ENCODE data around the gene GCNA. TPM values are rescaled to one million over a fixed set of nuclear protein-coding genes. Genes with fewer than 3 reads are reported as not detected.

The GCNA gene
- polyA plus RNA-seq, 2 of the 4 experiments (the other 2 are of a cell fraction) = 1.4 to 1.7 TPM

DNA sequence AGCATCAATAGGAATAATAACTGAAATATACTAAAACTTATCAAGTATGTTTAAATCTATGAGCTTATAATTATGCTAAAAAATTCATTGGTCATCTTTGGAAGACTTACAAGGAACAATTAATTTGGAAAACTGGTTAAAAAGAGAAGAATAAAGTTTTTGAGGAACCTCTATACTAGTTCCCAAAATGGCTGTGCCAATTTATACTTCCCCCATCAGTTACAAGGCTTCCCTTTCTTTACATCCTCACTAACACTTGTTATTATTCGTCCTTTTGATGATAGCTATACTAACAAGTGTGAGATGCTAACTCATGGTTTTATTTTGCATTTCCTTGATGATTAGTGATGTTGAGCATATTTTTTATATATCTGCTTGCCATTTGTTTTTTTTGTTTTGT is 28.3 kb upstream of the GCNA start:
- FAIRE-seq (peak; percentile 18), ATAC-seq (no peak), DNase-seq (ENCODE audit: low read depth in 1 of 2, low spot score in 1 of 2) (no peak)
- no peak overlapping the region for H3K4me3 ChIP-seq
- H3K4me2 ChIP-seq = no peak overlapping the region
- WGBS (ENCODE audit: missing lambda C conversion rate) = 95% methylated on average over 1 of the region's 1 CpG
- CTCF ChIA-PET = interaction anchor here (1.0 to 1.8 kb wide), 2 partner anchors 14 to 17 kb away, joined by 3 to 6 read pairs; partner anchors contain the start of gene OGT
- no peaks in the 10 kb centered on the region for H3K9me3 ChIP-seq
- peaks cover 9% of the 10 kb centered on the region; the same call in 2 of the 3 replicates for H3K4me1 ChIP-seq
- POLR2A ChIA-PET = no interaction called here
- TF ChIP-seq CHD4 (IDR thresholded peaks at IDR 0.05; ENCODE audit: borderline replicate concordance) (no peak), FOSB (CRISPR knock-in tag; IDR thresholded peaks at IDR 0.05) (no peak), ESRRA (IDR thresholded peaks at IDR 0.05; ENCODE audit: borderline replicate concordance, low read length) (no peak), GATA3 (IDR thresholded peaks at IDR 0.05; ENCODE audit: borderline replicate concordance) (no peak), CBX2 (IDR thresholded peaks at IDR 0.05; ENCODE audit: borderline replicate concordance, low read depth) (no peak), TFCP2L1 (CRISPR knock-in tag; IDR thresholded peaks at IDR 0.05) (no peak), CHD2 (IDR thresholded peaks at IDR 0.05; ENCODE audit: low read length, partially characterized antibody) (no peak)
- TF ChIP-seq, protein P1, sequence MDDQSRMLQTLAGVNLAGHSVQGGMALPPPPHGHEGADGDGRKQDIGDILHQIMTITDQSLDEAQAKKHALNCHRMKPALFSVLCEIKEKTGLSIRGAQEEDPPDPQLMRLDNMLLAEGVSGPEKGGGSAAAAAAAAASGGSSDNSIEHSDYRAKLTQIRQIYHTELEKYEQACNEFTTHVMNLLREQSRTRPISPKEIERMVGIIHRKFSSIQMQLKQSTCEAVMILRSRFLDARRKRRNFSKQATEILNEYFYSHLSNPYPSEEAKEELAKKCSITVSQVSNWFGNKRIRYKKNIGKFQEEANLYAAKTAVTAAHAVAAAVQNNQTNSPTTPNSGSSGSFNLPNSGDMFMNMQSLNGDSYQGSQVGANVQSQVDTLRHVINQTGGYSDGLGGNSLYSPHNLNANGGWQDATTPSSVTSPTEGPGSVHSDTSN (IDR thresholded peaks at IDR 0.05) = no peak
- TF ChIP-seq, protein P2, sequence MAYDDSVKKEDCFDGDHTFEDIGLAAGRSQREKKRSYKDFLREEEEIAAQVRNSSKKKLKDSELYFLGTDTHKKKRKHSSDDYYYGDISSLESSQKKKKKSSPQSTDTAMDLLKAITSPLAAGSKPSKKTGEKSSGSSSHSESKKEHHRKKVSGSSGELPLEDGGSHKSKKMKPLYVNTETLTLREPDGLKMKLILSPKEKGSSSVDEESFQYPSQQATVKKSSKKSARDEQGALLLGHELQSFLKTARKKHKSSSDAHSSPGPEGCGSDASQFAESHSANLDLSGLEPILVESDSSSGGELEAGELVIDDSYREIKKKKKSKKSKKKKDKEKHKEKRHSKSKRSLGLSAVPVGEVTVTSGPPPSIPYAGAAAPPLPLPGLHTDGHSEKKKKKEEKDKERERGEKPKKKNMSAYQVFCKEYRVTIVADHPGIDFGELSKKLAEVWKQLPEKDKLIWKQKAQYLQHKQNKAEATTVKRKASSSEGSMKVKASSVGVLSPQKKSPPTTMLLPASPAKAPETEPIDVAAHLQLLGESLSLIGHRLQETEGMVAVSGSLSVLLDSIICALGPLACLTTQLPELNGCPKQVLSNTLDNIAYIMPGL (CRISPR knock-in tag; IDR thresholded peaks at IDR 0.05; ENCODE audit: borderline replicate concordance) = no peak
- no peak overlapping the region for H3K27ac ChIP-seq

DNA sequence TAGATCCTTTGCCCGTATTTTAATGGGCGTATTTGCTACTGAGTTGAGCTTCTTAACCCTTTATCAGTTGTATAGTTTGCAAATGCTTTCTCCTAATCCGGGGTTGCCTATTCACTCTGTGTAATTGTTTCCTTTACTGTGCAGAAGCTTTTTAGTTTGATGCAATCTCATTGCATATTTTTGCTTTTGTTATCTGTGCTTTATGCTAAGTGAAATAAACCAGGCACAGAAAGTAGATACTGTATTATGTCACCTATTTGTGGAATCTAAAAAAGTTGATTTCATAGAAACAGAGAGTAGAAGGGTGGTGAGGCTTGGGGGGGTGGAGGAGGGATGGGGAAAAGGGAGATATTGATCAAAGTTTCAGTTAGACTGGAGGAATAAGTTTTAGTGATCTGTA is 27.7 kb upstream of the GCNA start:
- Histone ChIP-seq H3K27ac (no peak overlapping the region), H3K4me3 (no peak overlapping the region), H3K4me1 (peaks cover 8% of the 10 kb centered on the region), H3K9me3 (no peaks in the 10 kb centered on the region), H3K4me2 (no peak overlapping the region)
- no peak for FAIRE-seq
- no peak for DNase-seq (ENCODE audit: low read depth in 1 of 2, low spot score in 1 of 2)
- ATAC-seq = no peak
- ChIA-PET POLR2A (no interaction called here), CTCF (interaction anchor here (0.7 to 1.8 kb wide), 3 partner anchors 11 to 17 kb away, joined by 3 to 6 read pairs (median 3); partner anchors contain the start of gene OGT)
- no peak for TF ChIP-seq RNF2 (IDR thresholded peaks at IDR 0.05; ENCODE audit: borderline replicate concordance, low read depth)
- no peak for TF ChIP-seq SMC3 (IDR thresholded peaks at IDR 0.05)
- TF ChIP-seq HEYL (CRISPR knock-in tag; IDR thresholded peaks at IDR 0.05) = no peak
- TF ChIP-seq NR3C1 (IDR thresholded peaks at IDR 0.05) = no peak
- TF ChIP-seq, protein P3, sequence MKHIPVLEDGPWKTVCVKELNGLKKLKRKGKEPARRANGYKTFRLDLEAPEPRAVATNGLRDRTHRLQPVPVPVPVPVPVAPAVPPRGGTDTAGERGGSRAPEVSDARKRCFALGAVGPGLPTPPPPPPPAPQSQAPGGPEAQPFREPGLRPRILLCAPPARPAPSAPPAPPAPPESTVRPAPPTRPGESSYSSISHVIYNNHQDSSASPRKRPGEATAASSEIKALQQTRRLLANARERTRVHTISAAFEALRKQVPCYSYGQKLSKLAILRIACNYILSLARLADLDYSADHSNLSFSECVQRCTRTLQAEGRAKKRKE (CRISPR knock-in tag; IDR thresholded peaks at IDR 0.05; ENCODE audit: low read depth) = no peak
- no peak for TF ChIP-seq MYC (IDR thresholded peaks at IDR 0.05; ENCODE audit: borderline replicate concordance, low read length)
- no peak for TF ChIP-seq EHF (CRISPR knock-in tag; IDR thresholded peaks at IDR 0.05)
- TF ChIP-seq, protein P4, sequence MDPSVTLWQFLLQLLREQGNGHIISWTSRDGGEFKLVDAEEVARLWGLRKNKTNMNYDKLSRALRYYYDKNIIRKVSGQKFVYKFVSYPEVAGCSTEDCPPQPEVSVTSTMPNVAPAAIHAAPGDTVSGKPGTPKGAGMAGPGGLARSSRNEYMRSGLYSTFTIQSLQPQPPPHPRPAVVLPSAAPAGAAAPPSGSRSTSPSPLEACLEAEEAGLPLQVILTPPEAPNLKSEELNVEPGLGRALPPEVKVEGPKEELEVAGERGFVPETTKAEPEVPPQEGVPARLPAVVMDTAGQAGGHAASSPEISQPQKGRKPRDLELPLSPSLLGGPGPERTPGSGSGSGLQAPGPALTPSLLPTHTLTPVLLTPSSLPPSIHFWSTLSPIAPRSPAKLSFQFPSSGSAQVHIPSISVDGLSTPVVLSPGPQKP (IDR thresholded peaks at IDR 0.05; ENCODE audit: low read depth, low read length) = no peak
- TF ChIP-seq JUNB (IDR thresholded peaks at IDR 0.05) = no peak
- TF ChIP-seq HOXB13 (CRISPR knock-in tag; IDR thresholded peaks at IDR 0.05; ENCODE audit: low read depth) = no peak
- no peak for TF ChIP-seq RARB (CRISPR knock-in tag; IDR thresholded peaks at IDR 0.05)
- TF ChIP-seq MAZ (IDR thresholded peaks at IDR 0.05; ENCODE audit: borderline replicate concordance, low read depth, low read length) = no peak
- TF ChIP-seq ZFP36 (IDR thresholded peaks at IDR 0.05; ENCODE audit: borderline replicate concordance, partially characterized antibody) = no peak
- no peak for TF ChIP-seq KDM1A (IDR thresholded peaks at IDR 0.05; ENCODE audit: low read depth)
- TF ChIP-seq, protein P1 (IDR thresholded peaks at IDR 0.05) = no peak
- no peak for TF ChIP-seq EP300 (IDR thresholded peaks at IDR 0.05)
- TF ChIP-seq, protein P5, sequence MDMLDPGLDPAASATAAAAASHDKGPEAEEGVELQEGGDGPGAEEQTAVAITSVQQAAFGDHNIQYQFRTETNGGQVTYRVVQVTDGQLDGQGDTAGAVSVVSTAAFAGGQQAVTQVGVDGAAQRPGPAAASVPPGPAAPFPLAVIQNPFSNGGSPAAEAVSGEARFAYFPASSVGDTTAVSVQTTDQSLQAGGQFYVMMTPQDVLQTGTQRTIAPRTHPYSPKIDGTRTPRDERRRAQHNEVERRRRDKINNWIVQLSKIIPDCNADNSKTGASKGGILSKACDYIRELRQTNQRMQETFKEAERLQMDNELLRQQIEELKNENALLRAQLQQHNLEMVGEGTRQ (IDR thresholded peaks at IDR 0.05) = no peak
- no peak for TF ChIP-seq NPAS2 (CRISPR knock-in tag; IDR thresholded peaks at IDR 0.05; ENCODE audit: borderline replicate concordance)
- TF ChIP-seq KDM5A (IDR thresholded peaks at IDR 0.05) = no peak
- 84% methylated on average over 3 of the region's 3 CpGs for WGBS (ENCODE audit: missing lambda C conversion rate)
